Esophagus muscularis mucosa (tissue), 4 donors: Measurements from ENCODE around the gene AVEN. TPM values are rescaled to one million over a fixed set of nuclear protein-coding genes. Genes with fewer than 3 reads are reported as not detected.

ENCODE experiments used
- DNase-seq: peaks from one replicate; pipeline ENCODE4 v3.0.0-alpha.2; 2017; ENCODE audit errors: extremely low spot score
- H3K27ac ChIP-seq, 4 donors: fragments of 200-600 bp; sonication (generic); replicated peaks in 1 of 4; 1 replicate in 3 of 4; 2 replicates in 1 of 4; pipeline ENCODE4 v1.5.1; 2016 to 2019; ENCODE audit warnings: mild to moderate bottlenecking in 1 of 4
- H3K27me3 ChIP-seq, 4 donors: fragments of 200-600 bp; sonication (generic); one replicate each; pipeline versions ENCODE4 v1.5.1 to v1.6.0; 2016 to 2019
- H3K36me3 ChIP-seq, 4 donors: fragments of 200-600 bp; sonication (generic); one replicate each; pipeline ENCODE4 v1.5.1; 2016 to 2019
- H3K4me1 ChIP-seq, 4 donors: fragments of 200-600 bp; sonication (generic); one replicate each; pipeline ENCODE4 v1.5.1; 2016 to 2019
- H3K4me3 ChIP-seq, 4 donors: fragments of 200-600 bp; sonication (generic); 1 replicate in 2 of 4; 2 replicates in 2 of 4; pipeline ENCODE4 v1.5.1; 2016 to 2019; ENCODE audit warnings: mild to moderate bottlenecking in 4 of 4, moderate library complexity in 1 of 4
- H3K9me3 ChIP-seq, 4 donors: fragments of 200-600 bp; sonication (generic); 1 replicate in 3 of 4; 2 replicates in 1 of 4; pipeline ENCODE4 v1.5.1; 2016 to 2019
- CTCF ChIP-seq, 3 experiments: fragments of 200-600 bp in 2 of 3; fragments of 450-650 bp in 1 of 3; sonication (generic) in 2 of 3; IDR thresholded peaks; one replicate each; pipeline ENCODE4 v1.5.1; 2017 to 2019; ENCODE audit warnings: antibody characterized with exemption in 3 of 3, mild to moderate bottlenecking in 2 of 3, moderate library complexity in 1 of 3
- EP300 ChIP-seq: sonication (generic); formaldehyde crosslinking; IDR thresholded peaks from one replicate; pipeline ENCODE4 v1.6.1; 2017; ENCODE audit warnings: antibody characterized with exemption
- POLR2A ChIP-seq: fragments of 450-650 bp; IDR thresholded peaks from one replicate; pipeline ENCODE4 v1.6.1; 2017; ENCODE audit warnings: antibody characterized with exemption, moderate library complexity, mild to moderate bottlenecking, low read depth
- POLR2AphosphoS5 ChIP-seq, 2 donors: sonication (generic); formaldehyde crosslinking; IDR thresholded peaks; one replicate each; pipeline ENCODE4 v1.6.1; 2017; ENCODE audit warnings: antibody characterized with exemption in 2 of 2
- WGBS: methylation state at CpG from one replicate; pipeline ENCODE4 v1.1.5; 2018; 5-methylcytosine and 5-hydroxymethylcytosine counted together
- intact Hi-C: fragments of 100-400 bp; cut with DNase I; formaldehyde crosslinking; loops from one replicate; pipeline ENCODE4 v1.15.1; 2023
- total RNA-seq, 4 donors: library from RNA; depleted of rRNA; stranded (reverse); fragments of >200 nt; gene quantifications; one replicate each; pipeline versions ENCODE4 v1.1.0 to v1.2.1, GENCODE V29; 2016

The AVEN gene
- total RNA-seq, 4 donors from 2014 or later = 18.2 to 30.9 (median 27.6) TPM

- Histone ChIP-seq H3K9me3 (no peaks in the 10 kb centered on the region), H3K27me3 (no peaks in the 10 kb centered on the region), H3K4me3 (no peak overlapping the region), H3K36me3 (no peaks in the 10 kb centered on the region), H3K27ac (no peak overlapping the region), H3K4me1 (peaks cover 0 to 4% (median 0%) of the 10 kb centered on the region in 4 donors)
- 100% methylated on average over 9 of the region's 9 CpGs for WGBS
- intact Hi-C loops = no loop called here
- DNase-seq = no peak
- no peak for TF ChIP-seq POLR2AphosphoS5 (IDR thresholded peaks at IDR 0.05)
- TF ChIP-seq EP300 = no peak
- no peak for TF ChIP-seq CTCF (IDR thresholded peaks at IDR 0.05)
- TF ChIP-seq POLR2A = no peak
Observed at GRCh38 chr15:34013746-34014145, 25.3 kb downstream of the AVEN start.

- TF ChIP-seq POLR2AphosphoS5 (IDR thresholded peaks at IDR 0.05) = no peak
- no peak for TF ChIP-seq POLR2A
- TF ChIP-seq EP300 = no peak
- no peak for TF ChIP-seq CTCF (IDR thresholded peaks at IDR 0.05)
- 89% methylated on average over 4 of the region's 4 CpGs for WGBS
- Histone ChIP-seq H3K27me3 (no peaks in the 10 kb centered on the region), H3K4me1 (peaks cover 0 to 4% (median 0%) of the 10 kb centered on the region in 4 donors), H3K4me3 (no peak overlapping the region), H3K36me3 (no peaks in the 10 kb centered on the region), H3K9me3 (no peaks in the 10 kb centered on the region), H3K27ac (no peak overlapping the region)
- DNase-seq = no peak
- intact Hi-C loops = no loop called here
Observed at GRCh38 chr15:34012461-34013028, 26.5 kb downstream of the AVEN start.

GRCh38 chr15:34011481-34011880 lies 27.5 kb downstream of the AVEN start:
- intact Hi-C loops = no loop called here
- H3K4me3 ChIP-seq = no peak overlapping the region
- H3K9me3 ChIP-seq = no peaks in the 10 kb centered on the region
- H3K36me3 ChIP-seq = no peaks in the 10 kb centered on the region
- peaks cover 0 to 4% (median 0%) of the 10 kb centered on the region in 4 donors for H3K4me1 ChIP-seq
- 83% methylated on average over 2 of the region's 2 CpGs for whole genome bisulfite sequencing
- TF ChIP-seq POLR2AphosphoS5 (IDR thresholded peaks at IDR 0.05) = no peak
- no peak for TF ChIP-seq CTCF (IDR thresholded peaks at IDR 0.05)
- TF ChIP-seq POLR2A = no peak
- TF ChIP-seq EP300 = no peak
- no peak for DNase-seq
- H3K27ac ChIP-seq = no peak overlapping the region
- H3K27me3 ChIP-seq = no peaks in the 10 kb centered on the region

- no peaks in the 10 kb centered on the region for H3K27me3 ChIP-seq
- H3K4me3 ChIP-seq = no peak overlapping the region
- TF ChIP-seq POLR2A (no peak), EP300 (no peak), CTCF (IDR thresholded peaks at IDR 0.05) (no peak), POLR2AphosphoS5 (IDR thresholded peaks at IDR 0.05) (no peak)
- no peak for DNase-seq
- H3K36me3 ChIP-seq = no peaks in the 10 kb centered on the region
- 94% methylated on average over 5 of the region's 5 CpGs for WGBS
- H3K27ac ChIP-seq = no peak overlapping the region
- intact Hi-C loops = no loop called here
- peaks cover 0 to 4% (median 0%) of the 10 kb centered on the region in 4 donors for H3K4me1 ChIP-seq
- no peaks in the 10 kb centered on the region for H3K9me3 ChIP-seq
Observed at GRCh38 chr15:34010921-34011320, 28.1 kb downstream of the AVEN start.

- DNase-seq = no peak
- H3K36me3 ChIP-seq = no peaks in the 10 kb centered on the region
- WGBS = 100% methylated on average over 1 of the region's 1 CpG
- H3K27ac ChIP-seq = no peak overlapping the region
- peaks cover 0 to 4% (median 0%) of the 10 kb centered on the region in 4 donors for H3K4me1 ChIP-seq
- H3K4me3 ChIP-seq = no peak overlapping the region
- no peaks in the 10 kb centered on the region for H3K9me3 ChIP-seq
- TF ChIP-seq EP300 (no peak), CTCF (IDR thresholded peaks at IDR 0.05) (no peak), POLR2AphosphoS5 (IDR thresholded peaks at IDR 0.05) (no peak), POLR2A (no peak)
- intact Hi-C loops = no loop called here
- H3K27me3 ChIP-seq = no peaks in the 10 kb centered on the region
Observed at GRCh38 chr15:34009656-34010055, 29.3 kb downstream of the AVEN start.
